Sigmoid colon (tissue), 4 donors: ENCODE measurements around the gene UMODL1.

Source experiments
- CTCF ChIP-seq, 4 experiments: fragments of 450-650 bp in 3 of 4; fragments of 200-600 bp in 1 of 4; IDR thresholded peaks; one replicate each; pipeline ENCODE4 v1.5.1; 2016 to 2019; ENCODE audit warnings: antibody characterized with exemption in 4 of 4, mild to moderate bottlenecking in 3 of 4, moderate library complexity in 2 of 4
- POLR2AphosphoS5 ChIP-seq, 4 donors: sonication (generic); formaldehyde crosslinking; IDR thresholded peaks; one replicate each; pipeline ENCODE4 v1.6.1; 2017; ENCODE audit warnings: antibody characterized with exemption in 4 of 4

- TF ChIP-seq CTCF (IDR thresholded peaks at IDR 0.05) (no peak), POLR2AphosphoS5 (IDR thresholded peaks at IDR 0.05) (no peak)
These were observed 62.0 kb downstream of the UMODL1 start for GRCh38 chr21:42133131-42133530.
